ENCODE results near the gene NLGN1.

NLGN1 gene

GRCh38 chr3:174116421-174116820 is 718.9 kb downstream of the NLGN1 start:
- no peak for DNase-seq

- DNase-seq: no peak
Observed at GRCh38 chr3:174120997-174121396, 723.5 kb downstream of the NLGN1 start.

- DNase-seq: no peak
Observed at GRCh38 chr3:174122411-174122810, 724.9 kb downstream of the NLGN1 start.

GRCh38 chr3:174125267-174125824 is 727.8 kb downstream of the NLGN1 start:
- peak; percentile 3 for DNase-seq

GRCh38 chr3:174126990-174127758 is 729.6 kb downstream of the NLGN1 start:
- no peak for DNase-seq

GRCh38 chr3:174132006-174132405 is 734.5 kb downstream of the NLGN1 start:
- DNase-seq: no peak

GRCh38 chr3:174132421-174133042 is 735.0 kb downstream of the NLGN1 start:
- no peak for DNase-seq

- DNase-seq: no peak
Observed at GRCh38 chr3:174146008-174146407, 748.5 kb downstream of the NLGN1 start.

- no peak for DNase-seq
Observed at GRCh38 chr3:174147798-174148197, 750.3 kb downstream of the NLGN1 start.

- no peak for DNase-seq
Observed at GRCh38 chr3:174153871-174154270, 756.3 kb downstream of the NLGN1 start.

- DNase-seq: no peak
Observed at GRCh38 chr3:174156200-174156599, 758.7 kb downstream of the NLGN1 start.

- no peak for DNase-seq
Observed at GRCh38 chr3:174158674-174159073, 761.1 kb downstream of the NLGN1 start.

- DNase-seq: no peak
Observed at GRCh38 chr3:174159604-174160003, 762.1 kb downstream of the NLGN1 start.

- no peak for DNase-seq
Observed at GRCh38 chr3:174162550-174162949, 765.0 kb downstream of the NLGN1 start.

- DNase-seq: no peak
Observed at GRCh38 chr3:174168026-174168425, 770.5 kb downstream of the NLGN1 start.

GRCh38 chr3:174168538-174169254 is 771.2 kb downstream of the NLGN1 start:
- DNase-seq: peak; percentile 7

- DNase-seq: no peak
Observed at GRCh38 chr3:174169736-174170135, 772.2 kb downstream of the NLGN1 start.

GRCh38 chr3:174170248-174170647 is 772.7 kb downstream of the NLGN1 start:
- DNase-seq: no peak

GRCh38 chr3:174186377-174186989 is 788.9 kb downstream of the NLGN1 start:
- DNase-seq: no peak

GRCh38 chr3:174191380-174191779 is 793.8 kb downstream of the NLGN1 start:
- no peak for DNase-seq

GRCh38 chr3:174191895-174192294 is 794.4 kb downstream of the NLGN1 start:
- no peak for DNase-seq

- no peak for DNase-seq
Observed at GRCh38 chr3:174192471-174192870, 794.9 kb downstream of the NLGN1 start.

GRCh38 chr3:174193604-174194003 is 796.1 kb downstream of the NLGN1 start:
- DNase-seq: no peak

Measured in NCI-H345 (cell line).